WTC11 (cell line): ENCODE data around the gene TGM4.

Source experiments
- ATF3 ChIP-seq: sonication (generic); formaldehyde crosslinking; conservative IDR thresholded peaks from 2 replicates; pipeline ENCODE4 v1.8.1; 2022; ENCODE audit warnings: mild to moderate bottlenecking, missing genetic modification reagents
- CTCF ChIP-seq: fragments of 200-600 bp; IDR thresholded peaks from 2 replicates; pipeline ENCODE4 v1.8.0; 2022; ENCODE audit warnings: antibody characterized with exemption
- JUN ChIP-seq: sonication (generic); formaldehyde crosslinking; IDR thresholded peaks from 2 replicates; pipeline ENCODE4 v1.8.0; 2023; ENCODE audit warnings: mild to moderate bottlenecking, missing genetic modification reagents
- NFATC4 ChIP-seq: fragments of 250-450 bp; sonication (Bioruptor Pico); IDR thresholded peaks from 2 replicates; pipeline ENCODE4 v1.9.0; 2021; ENCODE audit warnings: mild to moderate bottlenecking
- NR2C2 ChIP-seq: sonication (generic); formaldehyde crosslinking; IDR thresholded peaks from 2 replicates; pipeline ENCODE4 v1.8.0; 2022; ENCODE audit warnings: mild to moderate bottlenecking, missing genetic modification reagents
- SMAD4 ChIP-seq: sonication (generic); formaldehyde crosslinking; IDR thresholded peaks from 2 replicates; pipeline ENCODE4 v1.8.0; 2022; ENCODE audit warnings: mild to moderate bottlenecking, missing genetic modification reagents
- ZNF317 ChIP-seq: sonication (generic); formaldehyde crosslinking; IDR thresholded peaks from 2 replicates; pipeline ENCODE4 v1.8.1; 2023; ENCODE audit warnings: low read depth, mild to moderate bottlenecking, moderate library complexity, missing genetic modification reagents, borderline replicate concordance
- ZNF512 ChIP-seq: sonication (generic); formaldehyde crosslinking; IDR thresholded peaks from 2 replicates; pipeline ENCODE4 v1.8.1; 2022; ENCODE audit warnings: missing genetic modification reagents, borderline replicate concordance
- TF ChIP-seq, protein P1 (sequence below): sonication (generic); formaldehyde crosslinking; IDR thresholded peaks from 2 replicates; pipeline ENCODE4 v1.8.0; 2022; ENCODE audit warnings: missing genetic modification reagents
- TF ChIP-seq, protein P2 (sequence below): fragments of 250-450 bp; sonication (Bioruptor Pico); IDR thresholded peaks from 2 replicates; pipeline ENCODE4 v1.9.0; 2021; ENCODE audit warnings: moderate library complexity, mild to moderate bottlenecking, inconsistent platforms, borderline replicate concordance
- TF ChIP-seq, protein P3 (sequence below): sonication (generic); formaldehyde crosslinking; IDR thresholded peaks from 2 replicates; pipeline ENCODE4 v1.8.1; 2022; ENCODE audit warnings: mild to moderate bottlenecking, moderate library complexity, missing genetic modification reagents

DNA sequence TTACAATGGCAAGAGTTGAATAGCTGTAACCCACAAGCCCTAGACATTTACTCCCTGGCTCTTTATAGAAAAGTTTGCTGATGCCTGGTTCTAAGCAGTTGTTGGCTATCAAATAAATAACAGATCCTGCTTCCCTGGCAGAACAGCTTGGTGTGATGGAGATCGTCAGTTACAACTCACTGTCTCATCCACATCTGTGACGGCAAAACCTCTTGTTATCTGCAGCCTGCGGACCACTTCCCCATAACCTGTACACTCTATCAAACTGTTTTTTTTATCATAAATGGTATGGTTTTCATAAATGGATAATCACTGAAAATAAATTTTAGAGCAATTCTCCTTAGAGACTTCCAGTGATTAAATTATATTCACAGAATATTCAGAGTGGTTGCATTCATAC lies 87.5 kb downstream of the TGM4 start:
- TF ChIP-seq, protein P1, sequence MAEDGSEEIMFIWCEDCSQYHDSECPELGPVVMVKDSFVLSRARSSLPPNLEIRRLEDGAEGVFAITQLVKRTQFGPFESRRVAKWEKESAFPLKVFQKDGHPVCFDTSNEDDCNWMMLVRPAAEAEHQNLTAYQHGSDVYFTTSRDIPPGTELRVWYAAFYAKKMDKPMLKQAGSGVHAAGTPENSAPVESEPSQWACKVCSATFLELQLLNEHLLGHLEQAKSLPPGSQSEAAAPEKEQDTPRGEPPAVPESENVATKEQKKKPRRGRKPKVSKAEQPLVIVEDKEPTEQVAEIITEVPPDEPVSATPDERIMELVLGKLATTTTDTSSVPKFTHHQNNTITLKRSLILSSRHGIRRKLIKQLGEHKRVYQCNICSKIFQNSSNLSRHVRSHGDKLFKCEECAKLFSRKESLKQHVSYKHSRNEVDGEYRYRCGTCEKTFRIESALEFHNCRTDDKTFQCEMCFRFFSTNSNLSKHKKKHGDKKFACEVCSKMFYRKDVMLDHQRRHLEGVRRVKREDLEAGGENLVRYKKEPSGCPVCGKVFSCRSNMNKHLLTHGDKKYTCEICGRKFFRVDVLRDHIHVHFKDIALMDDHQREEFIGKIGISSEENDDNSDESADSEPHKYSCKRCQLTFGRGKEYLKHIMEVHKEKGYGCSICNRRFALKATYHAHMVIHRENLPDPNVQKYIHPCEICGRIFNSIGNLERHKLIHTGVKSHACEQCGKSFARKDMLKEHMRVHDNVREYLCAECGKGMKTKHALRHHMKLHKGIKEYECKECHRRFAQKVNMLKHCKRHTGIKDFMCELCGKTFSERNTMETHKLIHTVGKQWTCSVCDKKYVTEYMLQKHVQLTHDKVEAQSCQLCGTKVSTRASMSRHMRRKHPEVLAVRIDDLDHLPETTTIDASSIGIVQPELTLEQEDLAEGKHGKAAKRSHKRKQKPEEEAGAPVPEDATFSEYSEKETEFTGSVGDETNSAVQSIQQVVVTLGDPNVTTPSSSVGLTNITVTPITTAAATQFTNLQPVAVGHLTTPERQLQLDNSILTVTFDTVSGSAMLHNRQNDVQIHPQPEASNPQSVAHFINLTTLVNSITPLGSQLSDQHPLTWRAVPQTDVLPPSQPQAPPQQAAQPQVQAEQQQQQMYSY (CRISPR knock-in tag): no peak
- TF ChIP-seq CTCF: no peak
- no peak for TF ChIP-seq JUN (CRISPR knock-in tag)
- TF ChIP-seq, protein P2, sequence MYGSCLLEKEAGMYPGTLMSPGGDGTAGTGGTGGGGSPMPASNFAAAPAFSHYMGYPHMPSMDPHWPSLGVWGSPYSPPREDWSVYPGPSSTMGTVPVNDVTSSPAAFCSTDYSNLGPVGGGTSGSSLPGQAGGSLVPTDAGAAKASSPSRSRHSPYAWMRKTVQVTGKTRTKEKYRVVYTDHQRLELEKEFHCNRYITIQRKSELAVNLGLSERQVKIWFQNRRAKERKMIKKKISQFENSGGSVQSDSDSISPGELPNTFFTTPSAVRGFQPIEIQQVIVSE (CRISPR knock-in tag): no peak
- no peak for TF ChIP-seq NFATC4 (CRISPR knock-in tag)
- TF ChIP-seq, protein P3, sequence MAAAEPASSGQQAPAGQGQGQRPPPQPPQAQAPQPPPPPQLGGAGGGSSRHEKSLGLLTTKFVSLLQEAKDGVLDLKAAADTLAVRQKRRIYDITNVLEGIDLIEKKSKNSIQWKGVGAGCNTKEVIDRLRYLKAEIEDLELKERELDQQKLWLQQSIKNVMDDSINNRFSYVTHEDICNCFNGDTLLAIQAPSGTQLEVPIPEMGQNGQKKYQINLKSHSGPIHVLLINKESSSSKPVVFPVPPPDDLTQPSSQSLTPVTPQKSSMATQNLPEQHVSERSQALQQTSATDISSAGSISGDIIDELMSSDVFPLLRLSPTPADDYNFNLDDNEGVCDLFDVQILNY (CRISPR knock-in tag): no peak
- no peak for TF ChIP-seq NR2C2 (CRISPR knock-in tag)
- no peak for TF ChIP-seq ZNF512 (CRISPR knock-in tag)
- TF ChIP-seq ZNF317 (CRISPR knock-in tag): no peak
- no peak for TF ChIP-seq SMAD4
- no peak for TF ChIP-seq ATF3 (CRISPR knock-in tag)
